HFFc6 (cell line): ENCODE results near the gene AQP9. TPM values are rescaled to one million over a fixed set of nuclear protein-coding genes. Genes with fewer than 3 reads are reported as not detected.
"Not testable (repeated sequence)": the region's sequence is repeated elsewhere in the genome, so short reads cannot be mapped to it uniquely, and the experiment has no call there.

Source experiments
- DNase-seq: peaks from one replicate; pipeline ENCODE4 v3.0.0-alpha.2; 2018
- H3K27ac Mint-ChIP-seq: 2 replicates; pipeline ENCODE4 v1.8.0; 2020; ENCODE audit warnings: mild to moderate bottlenecking, mixed read lengths
- H3K27me3 Mint-ChIP-seq: 2 replicates; pipeline ENCODE4 v1.8.0; 2021; ENCODE audit warnings: mild to moderate bottlenecking, moderate library complexity, mixed read lengths; ENCODE audit not compliant: insufficient read depth
- H3K36me3 Mint-ChIP-seq: 2 replicates; pipeline ENCODE4 v1.8.0; 2021; ENCODE audit warnings: low read depth, mixed read lengths
- H3K4me1 Mint-ChIP-seq: 2 replicates; pipeline ENCODE4 v1.8.0; 2020; ENCODE audit warnings: low read depth, mixed read lengths
- H3K4me3 Mint-ChIP-seq: 2 replicates; pipeline ENCODE4 v1.8.0; 2020; ENCODE audit warnings: mild to moderate bottlenecking, moderate library complexity, mixed read lengths
- H3K9me3 Mint-ChIP-seq: 2 replicates; pipeline ENCODE4 v1.8.0; 2020; ENCODE audit warnings: mild to moderate bottlenecking, mixed read lengths
- CTCF ChIP-seq: fragments of 200-600 bp; sonication (generic); IDR thresholded peaks from 2 replicates; pipeline ENCODE4 v1.5.0; 2021; ENCODE audit warnings: antibody characterized with exemption, mild to moderate bottlenecking
- total RNA-seq, 6 experiments: library from RNA; stranded (reverse); fragmentation: NEBNext Ultra II Directional; extraction: Animal tissue kit (Norgen Biotek cat#: 25700); gene quantifications; 2 replicates in 1 of 6; 3 replicates in 5 of 6; pipeline ENCODE4 v1.2.3, GENCODE V29; 2021

Gene AQP9
- total RNA-seq, 6 experiments from 2014 or later: not detected

- no peak for DNase-seq
- H3K9me3 Mint-ChIP-seq: no peaks in the 10 kb centered on the region
- H3K27me3 Mint-ChIP-seq: peaks cover 20% of the 10 kb centered on the region
- no peak for TF ChIP-seq CTCF
- no peak overlapping the region for H3K27ac Mint-ChIP-seq
- no peak overlapping the region for H3K4me3 Mint-ChIP-seq
- no peaks in the 10 kb centered on the region for H3K4me1 Mint-ChIP-seq
- no peaks in the 10 kb centered on the region for H3K36me3 Mint-ChIP-seq
Measured at GRCh38 chr15:58189148-58189811, 51.1 kb downstream of the AQP9 start.

GRCh38 chr15:58190419-58190818 is 52.2 kb downstream of the AQP9 start:
- H3K4me1 Mint-ChIP-seq: no peaks in the 10 kb centered on the region
- peaks cover 5% of the 10 kb centered on the region; the same call in 1 of the 2 replicates for H3K9me3 Mint-ChIP-seq
- no peak overlapping the region for H3K27ac Mint-ChIP-seq
- no peak for DNase-seq
- no peaks in the 10 kb centered on the region for H3K36me3 Mint-ChIP-seq
- TF ChIP-seq CTCF: no peak
- H3K27me3 Mint-ChIP-seq: peaks cover 27% of the 10 kb centered on the region
- no peak overlapping the region for H3K4me3 Mint-ChIP-seq

- not testable (repeated sequence) for H3K27ac Mint-ChIP-seq, H3K4me1 Mint-ChIP-seq, H3K4me3 Mint-ChIP-seq, DNase-seq, H3K9me3 Mint-ChIP-seq, H3K36me3 Mint-ChIP-seq
- H3K27me3 Mint-ChIP-seq: peaks cover 39% of the 10 kb centered on the region
Measured at GRCh38 chr15:58193636-58194035, 55.5 kb downstream of the AQP9 start.

GRCh38 chr15:58200739-58201138 is 62.6 kb downstream of the AQP9 start:
- Mint-ChIP-seq H3K36me3 (no peaks in the 10 kb centered on the region; the same call in 1 of the 2 replicates), H3K4me3 (no peak overlapping the region), H3K27me3 (peaks cover 21% of the 10 kb centered on the region), H3K4me1 (peaks cover 44% of the 10 kb centered on the region), H3K27ac (no peak overlapping the region; the same call in 1 of the 2 replicates), H3K9me3 (no peaks in the 10 kb centered on the region)
- DNase-seq: no peak
- no peak for TF ChIP-seq CTCF

GRCh38 chr15:58201516-58201915 is 63.3 kb downstream of the AQP9 start:
- no peak for TF ChIP-seq CTCF
- peak overlapping the region; percentile 31; the same call in 1 of the 2 replicates for H3K27ac Mint-ChIP-seq
- no peak overlapping the region for H3K4me3 Mint-ChIP-seq
- peaks cover 49% of the 10 kb centered on the region for H3K4me1 Mint-ChIP-seq
- DNase-seq: peak; percentile 26
- H3K27me3 Mint-ChIP-seq: peaks cover 16% of the 10 kb centered on the region
- H3K36me3 Mint-ChIP-seq: no peaks in the 10 kb centered on the region; the same call in 1 of the 2 replicates
- no peaks in the 10 kb centered on the region for H3K9me3 Mint-ChIP-seq

- Mint-ChIP-seq H3K9me3 (no peaks in the 10 kb centered on the region), H3K27me3 (peaks cover 4% of the 10 kb centered on the region; the same call in 1 of the 2 replicates), H3K27ac (peak overlapping the region; percentile 22), H3K4me3 (peak overlapping the region; percentile 3), H3K4me1 (peaks cover 53% of the 10 kb centered on the region), H3K36me3 (no peaks in the 10 kb centered on the region)
- peak; percentile 98 for DNase-seq
- no peak for TF ChIP-seq CTCF
Measured at GRCh38 chr15:58203537-58203936, 65.4 kb downstream of the AQP9 start.
